Measurements from ENCODE around the gene MTRF1L. TPM values are rescaled to one million over a fixed set of nuclear protein-coding genes. Genes with fewer than 3 reads are reported as not detected.

Gene MTRF1L
- total and polyA plus RNA-seq, 2 donors (not counting 1 experiment from before 2014, with no cell fraction given) = 9.8 to 24.0 TPM

DNA sequence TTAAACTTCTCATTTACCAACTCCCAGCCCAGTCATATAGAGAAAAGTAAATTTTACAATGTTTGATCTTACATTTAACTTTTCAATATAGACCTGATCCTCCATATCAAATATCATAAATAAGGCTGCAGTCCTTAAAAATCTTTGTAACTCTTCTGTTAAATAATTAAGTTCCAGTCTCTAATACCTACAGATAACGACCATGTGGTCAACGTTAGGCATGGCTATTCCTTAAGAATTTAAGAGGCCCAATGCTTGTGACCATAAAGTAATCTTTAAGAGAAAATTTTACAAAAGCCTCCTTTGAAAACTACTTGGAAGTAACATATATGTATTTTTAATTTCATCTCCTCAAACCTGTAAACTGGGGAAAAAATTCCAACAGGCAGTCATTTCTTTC is 21.3 kb downstream of the MTRF1L start:
- no peak for TF ChIP-seq EZH2 (IDR thresholded peaks at IDR 0.05; ENCODE audit: borderline replicate concordance, insufficient read depth, low read depth, low read length, poor library complexity, severe bottlenecking)
- TF ChIP-seq, protein P1, sequence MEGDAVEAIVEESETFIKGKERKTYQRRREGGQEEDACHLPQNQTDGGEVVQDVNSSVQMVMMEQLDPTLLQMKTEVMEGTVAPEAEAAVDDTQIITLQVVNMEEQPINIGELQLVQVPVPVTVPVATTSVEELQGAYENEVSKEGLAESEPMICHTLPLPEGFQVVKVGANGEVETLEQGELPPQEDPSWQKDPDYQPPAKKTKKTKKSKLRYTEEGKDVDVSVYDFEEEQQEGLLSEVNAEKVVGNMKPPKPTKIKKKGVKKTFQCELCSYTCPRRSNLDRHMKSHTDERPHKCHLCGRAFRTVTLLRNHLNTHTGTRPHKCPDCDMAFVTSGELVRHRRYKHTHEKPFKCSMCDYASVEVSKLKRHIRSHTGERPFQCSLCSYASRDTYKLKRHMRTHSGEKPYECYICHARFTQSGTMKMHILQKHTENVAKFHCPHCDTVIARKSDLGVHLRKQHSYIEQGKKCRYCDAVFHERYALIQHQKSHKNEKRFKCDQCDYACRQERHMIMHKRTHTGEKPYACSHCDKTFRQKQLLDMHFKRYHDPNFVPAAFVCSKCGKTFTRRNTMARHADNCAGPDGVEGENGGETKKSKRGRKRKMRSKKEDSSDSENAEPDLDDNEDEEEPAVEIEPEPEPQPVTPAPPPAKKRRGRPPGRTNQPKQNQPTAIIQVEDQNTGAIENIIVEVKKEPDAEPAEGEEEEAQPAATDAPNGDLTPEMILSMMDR (IDR thresholded peaks at IDR 0.05) = no peak
- no peaks in the 10 kb centered on the region for H3K9me3 Mint-ChIP-seq (ENCODE audit: insufficient read depth)
- Histone ChIP-seq H3K4me3 (ENCODE audit: control extremely low read depth in 1 of 5, extremely low read depth in 1 of 5, insufficient read depth in 1 of 5, low read depth in 2 of 5, low read length in 4 of 5) (no peak overlapping the region), H3K27ac (ENCODE audit: low read length in 2 of 2) (no peak overlapping the region), H3K4me1 (ENCODE audit: control insufficient read depth in 2 of 2, insufficient read depth in 2 of 2, low read length in 2 of 2) (peaks cover 22 to 32% of the 10 kb centered on the region in 2 donors), H3K79me2 (ENCODE audit: control insufficient read depth, insufficient read depth, low read length) (peaks cover 90% of the 10 kb centered on the region), H4K20me1 (ENCODE audit: control insufficient read depth, insufficient read depth, low read length, poor library complexity, severe bottlenecking) (peaks cover 29% of the 10 kb centered on the region), H3K27me3 (replicated peaks in 1 of 4; ENCODE audit: control extremely low read depth in 1 of 4, control insufficient read depth in 3 of 4, insufficient read depth in 4 of 4, low read length in 3 of 4) (no peaks in the 10 kb centered on the region), H3K4me2 (replicated peaks; ENCODE audit: low read depth, low read length, poor library complexity, severe bottlenecking) (no peak overlapping the region), H3K36me3 (replicated peaks in 1 of 2; ENCODE audit: control extremely low read depth in 1 of 2, control insufficient read depth in 1 of 2, extremely low read depth in 1 of 2, insufficient read depth in 2 of 2, low read length in 1 of 2) (peaks cover 2 to 5% of the 10 kb centered on the region in 2 experiments), H3K9ac (ENCODE audit: low read length) (no peak overlapping the region), H2AFZ (ENCODE audit: insufficient read depth, low read depth, low read length, poor library complexity, severe bottlenecking) (no peak overlapping the region), H3K9me3 (ENCODE audit: control extremely low read depth in 1 of 3, control insufficient read depth in 2 of 3, insufficient read depth in 1 of 3, low read length in 2 of 3) (no peaks in the 10 kb centered on the region)
- intact Hi-C loops (cut with micrococcal nuclease) = no loop called here
- no peak overlapping the region for H3K27ac Mint-ChIP-seq
- ChIA-PET CTCF (no interaction called here), POLR2A (no interaction called here)
- peaks cover 46% of the 10 kb centered on the region for H3K4me1 Mint-ChIP-seq
- DNase-seq (no peak), ATAC-seq (ENCODE audit: low read depth) (no peak)
- no CpG with 5 or more reads among the region's 2 CpGs for WGBS (ENCODE audit: insufficient coverage)
- peak overlapping the region; percentile 78 for H3K4me3 Mint-ChIP-seq
- H3K27me3 Mint-ChIP-seq = no peaks in the 10 kb centered on the region

DNA sequence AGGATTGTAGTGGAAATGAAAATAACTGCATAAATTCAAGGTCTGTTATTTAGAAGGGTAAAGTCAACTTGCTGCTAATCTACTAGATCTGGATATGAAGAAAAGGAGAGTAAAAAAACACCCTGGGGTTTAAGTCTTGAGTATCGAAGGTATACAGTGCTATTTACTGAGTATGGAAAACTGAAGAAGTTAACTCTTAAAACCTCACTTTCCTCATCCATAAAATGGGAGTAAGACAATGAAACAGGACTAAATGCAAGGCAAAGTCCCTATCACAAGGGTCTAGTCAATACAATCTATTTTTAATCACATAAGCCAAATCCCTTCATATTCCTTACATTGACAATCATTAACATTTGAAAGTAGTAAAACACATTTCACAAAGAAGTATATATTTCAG is 21.9 kb downstream of the MTRF1L start:
- H3K9me3 ChIP-seq (ENCODE audit: control extremely low read depth in 1 of 3, control insufficient read depth in 2 of 3, insufficient read depth in 1 of 3, low read length in 2 of 3) = no peaks in the 10 kb centered on the region
- H3K36me3 ChIP-seq (replicated peaks in 1 of 2; ENCODE audit: control extremely low read depth in 1 of 2, control insufficient read depth in 1 of 2, extremely low read depth in 1 of 2, insufficient read depth in 2 of 2, low read length in 1 of 2) = peaks cover 2 to 5% of the 10 kb centered on the region in 2 experiments
- H3K9ac ChIP-seq (ENCODE audit: low read length) = no peak overlapping the region
- H3K4me1 ChIP-seq (ENCODE audit: control insufficient read depth in 2 of 2, insufficient read depth in 2 of 2, low read length in 2 of 2) = peaks cover 22 to 32% of the 10 kb centered on the region in 2 donors
- Mint-ChIP-seq H3K27ac (no peak overlapping the region), H3K9me3 (ENCODE audit: insufficient read depth) (no peaks in the 10 kb centered on the region), H3K4me1 (peaks cover 50% of the 10 kb centered on the region), H3K27me3 (no peaks in the 10 kb centered on the region), H3K4me3 (peak overlapping the region; percentile 24)
- peaks cover 86% of the 10 kb centered on the region for H3K79me2 ChIP-seq (ENCODE audit: control insufficient read depth, insufficient read depth, low read length)
- no peak overlapping the region for H3K4me2 ChIP-seq (replicated peaks; ENCODE audit: low read depth, low read length, poor library complexity, severe bottlenecking)
- no peak overlapping the region for H2AFZ ChIP-seq (ENCODE audit: insufficient read depth, low read depth, low read length, poor library complexity, severe bottlenecking)
- no peak overlapping the region for H3K27ac ChIP-seq (ENCODE audit: low read length in 2 of 2)
- no peak overlapping the region for H3K4me3 ChIP-seq (ENCODE audit: control extremely low read depth in 1 of 5, extremely low read depth in 1 of 5, insufficient read depth in 1 of 5, low read depth in 2 of 5, low read length in 4 of 5)
- ATAC-seq (ENCODE audit: low read depth) (no peak), DNase-seq (no peak)
- intact Hi-C loops (cut with micrococcal nuclease) = no loop called here
- H3K27me3 ChIP-seq (replicated peaks in 1 of 4; ENCODE audit: control extremely low read depth in 1 of 4, control insufficient read depth in 3 of 4, insufficient read depth in 4 of 4, low read length in 3 of 4) = no peaks in the 10 kb centered on the region
- no CpG with 5 or more reads among the region's 1 CpG for WGBS (ENCODE audit: insufficient coverage)
- H4K20me1 ChIP-seq (ENCODE audit: control insufficient read depth, insufficient read depth, low read length, poor library complexity, severe bottlenecking) = peaks cover 29% of the 10 kb centered on the region
- CTCF ChIA-PET = no interaction called here
- POLR2A ChIA-PET = no interaction called here
- TF ChIP-seq, protein P1 (IDR thresholded peaks at IDR 0.05) = no peak
- TF ChIP-seq EZH2 (IDR thresholded peaks at IDR 0.05; ENCODE audit: borderline replicate concordance, insufficient read depth, low read depth, low read length, poor library complexity, severe bottlenecking) = no peak

Measured in B cell (primary cell).